MCF 10A (cell line): ENCODE data around the gene PRKRA. TPM values are rescaled to one million over a fixed set of nuclear protein-coding genes. Genes with fewer than 3 reads are reported as not detected.
A peak's percentile ranks its signal among the peaks of the same experiment; 100 is the strongest.

Experiments
- BruUV-seq: library from RNA; stranded (reverse); fragments of 400-500 nt; replicated peaks from 2 replicates; lab custom pipeline; 2021; lab: Mats Ljungman, UMichigan
- CTCF ChIA-PET: fragments of 300-600 bp; sonication (Branson Sonifier 250); formaldehyde crosslinking; extraction: SDS; loops from one replicate; lab custom pipeline; 2021; ENCODE audit warnings: antibody characterized with exemption, inconsistent platforms; lab: Yijun Ruan, JAX
- POLR2A ChIA-PET: fragments of 300-600, 350-650 bp; sonication (Branson Sonifier 250); formaldehyde crosslinking; extraction: SDS; loops from one replicate; lab custom pipeline; 2020; ENCODE audit warnings: antibody characterized with exemption, inconsistent platforms; lab: Yijun Ruan, JAX
- DNase-seq: peaks from one replicate; pipeline ENCODE4 v3.0.0-alpha.2; 2018; ENCODE audit not compliant: unreplicated experiment
- H3K27ac Mint-ChIP-seq: one replicate; pipeline ENCODE4 v1.8.0; 2022; ENCODE audit warnings: mild to moderate bottlenecking, low read depth, mixed read lengths; ENCODE audit not compliant: unreplicated experiment
- H3K27me3 Mint-ChIP-seq: one replicate; pipeline ENCODE4 v1.8.0; 2022; ENCODE audit warnings: mixed read lengths; ENCODE audit not compliant: insufficient read depth, unreplicated experiment
- H3K36me3 Mint-ChIP-seq: one replicate; pipeline ENCODE4 v1.8.0; 2022; ENCODE audit warnings: mild to moderate bottlenecking, moderate library complexity, mixed read lengths; ENCODE audit not compliant: insufficient read depth, unreplicated experiment
- H3K4me1 Mint-ChIP-seq: one replicate; pipeline ENCODE4 v1.8.0; 2022; ENCODE audit warnings: mixed read lengths; ENCODE audit not compliant: insufficient read depth, unreplicated experiment
- H3K4me3 Mint-ChIP-seq: one replicate; pipeline ENCODE4 v1.8.0; 2022; ENCODE audit warnings: mild to moderate bottlenecking, moderate library complexity, mixed read lengths; ENCODE audit not compliant: unreplicated experiment
- H3K9me3 Mint-ChIP-seq: one replicate; pipeline ENCODE4 v1.8.0; 2022; ENCODE audit warnings: mixed read lengths; ENCODE audit not compliant: unreplicated experiment
- intact Hi-C: fragments of 100-400 bp; cut with micrococcal nuclease; formaldehyde crosslinking; loops from 2 replicates; pipeline ENCODE4 v1.14.1; 2022
- total RNA-seq: library from RNA; stranded (reverse); gene quantifications from 2 replicates; pipeline ENCODE4 v1.2.3, GENCODE V29; 2022
- TF ChIP-seq, protein P1 (sequence below): fragments of 200-600 bp; IDR thresholded peaks from one replicate; pipeline ENCODE4 v1.8.0; 2022; ENCODE audit warnings: antibody characterized with exemption, mild to moderate bottlenecking; ENCODE audit not compliant: unreplicated experiment

The PRKRA gene
- total RNA-seq, 1 experiment from 2014 or later = 58.9 TPM

DNA sequence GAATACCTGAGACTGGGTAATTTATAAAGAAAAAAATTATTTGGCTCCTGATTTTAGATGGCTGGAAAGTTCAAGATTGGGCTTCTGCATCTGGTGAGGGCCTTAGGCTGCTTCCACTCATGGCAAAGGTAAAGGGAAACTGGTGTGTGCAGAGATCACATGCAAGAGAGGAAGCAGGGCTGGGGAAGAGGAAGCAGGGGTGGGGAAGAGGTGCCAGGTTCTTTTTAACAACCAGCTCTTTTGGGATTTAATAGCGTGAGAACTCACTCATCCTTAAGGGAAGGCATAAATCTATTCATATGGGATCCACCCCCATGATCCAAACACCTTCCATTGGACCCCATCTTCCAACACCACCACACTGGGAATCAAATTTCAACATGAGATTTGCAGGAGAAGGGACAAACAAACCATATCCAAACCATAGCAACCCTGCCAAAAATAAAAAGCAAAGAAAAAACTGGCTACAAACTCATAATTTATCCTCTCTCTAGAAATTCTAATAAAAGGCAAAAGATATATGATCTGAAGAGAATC is 30.4 kb downstream of the PRKRA start:
- H3K4me1 Mint-ChIP-seq = peaks cover 22% of the 10 kb centered on the region
- DNase-seq = no peak
- peaks cover 2% of the 10 kb centered on the region for H3K9me3 Mint-ChIP-seq
- no TSS peak for BruUV-seq
- no peaks in the 10 kb centered on the region for H3K27me3 Mint-ChIP-seq
- TF ChIP-seq, protein P1, sequence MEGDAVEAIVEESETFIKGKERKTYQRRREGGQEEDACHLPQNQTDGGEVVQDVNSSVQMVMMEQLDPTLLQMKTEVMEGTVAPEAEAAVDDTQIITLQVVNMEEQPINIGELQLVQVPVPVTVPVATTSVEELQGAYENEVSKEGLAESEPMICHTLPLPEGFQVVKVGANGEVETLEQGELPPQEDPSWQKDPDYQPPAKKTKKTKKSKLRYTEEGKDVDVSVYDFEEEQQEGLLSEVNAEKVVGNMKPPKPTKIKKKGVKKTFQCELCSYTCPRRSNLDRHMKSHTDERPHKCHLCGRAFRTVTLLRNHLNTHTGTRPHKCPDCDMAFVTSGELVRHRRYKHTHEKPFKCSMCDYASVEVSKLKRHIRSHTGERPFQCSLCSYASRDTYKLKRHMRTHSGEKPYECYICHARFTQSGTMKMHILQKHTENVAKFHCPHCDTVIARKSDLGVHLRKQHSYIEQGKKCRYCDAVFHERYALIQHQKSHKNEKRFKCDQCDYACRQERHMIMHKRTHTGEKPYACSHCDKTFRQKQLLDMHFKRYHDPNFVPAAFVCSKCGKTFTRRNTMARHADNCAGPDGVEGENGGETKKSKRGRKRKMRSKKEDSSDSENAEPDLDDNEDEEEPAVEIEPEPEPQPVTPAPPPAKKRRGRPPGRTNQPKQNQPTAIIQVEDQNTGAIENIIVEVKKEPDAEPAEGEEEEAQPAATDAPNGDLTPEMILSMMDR = no peak
- H3K4me3 Mint-ChIP-seq = no peak overlapping the region
- CTCF ChIA-PET = interaction anchor here (0.8 to 9.5 kb wide), 7 partner anchors 23 to 308 kb away, joined by 3 to 180 read pairs (median 4); partner anchors contain the start of gene RBM45
- H3K27ac Mint-ChIP-seq = no peak overlapping the region
- peaks cover 16% of the 10 kb centered on the region for H3K36me3 Mint-ChIP-seq
- intact Hi-C loops = no loop called here
- POLR2A ChIA-PET = interaction anchor here (0.9 to 4.0 kb wide), 3 partner anchors 10 to 30 kb away, joined by 4 to 23 read pairs (median 8); partner anchors contain the start of genes PJVK and PRKRA

DNA sequence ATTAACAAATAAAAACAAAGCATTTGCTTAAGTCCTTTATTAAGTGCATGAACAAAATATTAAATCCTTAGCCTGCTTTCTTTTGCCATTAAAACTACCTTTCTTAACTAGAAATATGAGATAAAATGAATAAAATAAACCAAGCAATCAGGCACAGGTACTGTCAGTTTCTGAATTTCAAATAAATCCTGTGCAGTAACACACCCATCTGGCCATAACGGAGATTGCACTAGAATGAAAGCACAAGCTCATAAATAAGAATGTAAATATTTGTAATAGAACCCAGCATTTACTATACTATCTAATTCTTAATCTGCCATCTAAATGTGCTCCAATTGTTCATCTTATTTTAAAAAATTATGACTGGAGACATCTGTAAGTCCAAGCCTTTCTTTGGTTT is 31.9 kb downstream of the PRKRA start:
- ChIA-PET POLR2A (interaction anchor here (1.0 to 7.5 kb wide), 14 partner anchors 10 to 307 kb away, joined by 3 to 61 read pairs (median 8); partner anchors contain the start of genes OSBPL6, PJVK, PRKRA and RBM45), CTCF (interaction anchor here (0.5 to 9.5 kb wide), 48 partner anchors 9 to 696 kb away, joined by 3 to 180 read pairs (median 4); partner anchors contain the start of genes PRKRA and RBM45)
- no peaks in the 10 kb centered on the region for H3K9me3 Mint-ChIP-seq
- peak; percentile 34 for DNase-seq
- no TSS peak for BruUV-seq
- no peak overlapping the region for H3K4me3 Mint-ChIP-seq
- H3K27me3 Mint-ChIP-seq = no peaks in the 10 kb centered on the region
- TF ChIP-seq, protein P1 = peak; percentile 30
- intact Hi-C loops = loop anchor here (1.0 to 10.0 kb wide), 4 partner anchors 22 to 624 kb away; no protein-coding TSS in a partner anchor
- H3K36me3 Mint-ChIP-seq = peaks cover 16% of the 10 kb centered on the region
- H3K4me1 Mint-ChIP-seq = peaks cover 27% of the 10 kb centered on the region
- no peak overlapping the region for H3K27ac Mint-ChIP-seq

DNA sequence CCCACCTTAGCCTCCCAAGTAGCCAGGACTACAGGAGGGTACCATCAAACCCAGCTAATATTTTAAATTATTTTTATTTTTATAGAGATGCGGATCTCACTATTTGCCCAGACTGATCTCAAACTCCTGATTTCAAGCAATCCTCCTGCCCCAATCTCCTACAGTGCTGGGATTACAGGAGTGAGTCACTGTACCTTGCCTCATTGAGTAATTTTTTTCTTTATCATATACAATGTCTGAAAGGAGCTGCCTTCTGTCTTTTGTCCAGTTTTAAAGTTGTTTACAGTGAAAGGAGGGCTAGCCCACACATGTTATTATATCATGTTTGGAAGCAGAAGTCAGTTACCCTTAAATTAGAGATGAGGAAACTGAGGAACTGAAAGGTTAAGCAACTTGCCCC is 32.5 kb downstream of the PRKRA start:
- peak; percentile 70 for DNase-seq
- peaks cover 16% of the 10 kb centered on the region for H3K36me3 Mint-ChIP-seq
- TF ChIP-seq, protein P1 = no peak
- H3K4me3 Mint-ChIP-seq = no peak overlapping the region
- H3K9me3 Mint-ChIP-seq = no peaks in the 10 kb centered on the region
- H3K27ac Mint-ChIP-seq = peak overlapping the region; percentile 4
- H3K27me3 Mint-ChIP-seq = no peaks in the 10 kb centered on the region
- ChIA-PET CTCF (interaction anchor here (0.6 to 9.5 kb wide), 37 partner anchors 10 to 645 kb away, joined by 3 to 180 read pairs (median 4); partner anchors contain the start of genes PRKRA and RBM45), POLR2A (interaction anchor here (0.6 to 7.5 kb wide), 18 partner anchors 10 to 306 kb away, joined by 3 to 61 read pairs (median 5); partner anchors contain the start of genes OSBPL6, PJVK, PRKRA and RBM45)
- BruUV-seq = no TSS peak
- intact Hi-C loops = loop anchor here (5.0 to 10.0 kb wide), 2 partner anchors 436 to 624 kb away; no protein-coding TSS in a partner anchor
- peaks cover 27% of the 10 kb centered on the region for H3K4me1 Mint-ChIP-seq

DNA sequence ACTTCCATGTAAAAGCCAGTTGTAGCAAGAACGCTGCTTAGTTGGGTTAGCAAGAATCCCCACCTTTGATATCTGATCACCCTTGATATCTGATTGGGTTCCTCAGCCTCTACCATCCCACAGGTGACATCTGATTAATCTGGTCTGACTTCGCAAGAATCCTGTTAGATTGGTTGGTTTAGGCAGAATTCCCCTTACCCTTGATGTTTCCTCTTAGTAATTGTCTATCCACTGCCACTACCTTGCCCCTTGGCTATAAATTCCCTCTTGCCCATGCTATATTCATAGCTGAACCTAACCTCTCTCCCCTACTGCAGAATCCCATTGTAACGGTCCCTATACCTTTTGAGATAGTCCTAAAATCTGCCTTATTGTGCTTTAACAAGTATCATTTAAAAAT is 33.1 kb downstream of the PRKRA start:
- intact Hi-C loops = loop anchor here (5.0 to 10.0 kb wide), 2 partner anchors 436 to 623 kb away; no protein-coding TSS in a partner anchor
- H3K9me3 Mint-ChIP-seq = no peaks in the 10 kb centered on the region
- peak overlapping the region; percentile 4 for H3K27ac Mint-ChIP-seq
- TF ChIP-seq, protein P1 = no peak
- no TSS peak for BruUV-seq
- ChIA-PET CTCF (interaction anchor here (0.6 to 9.5 kb wide), 22 partner anchors 10 to 645 kb away, joined by 3 to 180 read pairs (median 4); partner anchors contain the start of genes PRKRA and RBM45), POLR2A (interaction anchor here (0.6 to 7.5 kb wide), 16 partner anchors 11 to 306 kb away, joined by 3 to 61 read pairs (median 6); partner anchors contain the start of genes OSBPL6, PJVK, PRKRA and RBM45)
- peaks cover 27% of the 10 kb centered on the region for H3K4me1 Mint-ChIP-seq
- no peaks in the 10 kb centered on the region for H3K27me3 Mint-ChIP-seq
- DNase-seq = no peak
- H3K36me3 Mint-ChIP-seq = peaks cover 16% of the 10 kb centered on the region
- no peak overlapping the region for H3K4me3 Mint-ChIP-seq
